ENCODE results near the gene PXK. TPM values are rescaled to one million over a fixed set of nuclear protein-coding genes. Genes with fewer than 3 reads are reported as not detected.
"Not testable (repeated sequence)": the region's sequence is repeated elsewhere in the genome, so short reads cannot be mapped to it uniquely, and the experiment has no call there.

Gene PXK
- 29.5 and 31.3 TPM in 2 replicates for total RNA-seq
- polyA plus RNA-seq, result 37.8 and 38.7 TPM in 2 replicates

DNA sequence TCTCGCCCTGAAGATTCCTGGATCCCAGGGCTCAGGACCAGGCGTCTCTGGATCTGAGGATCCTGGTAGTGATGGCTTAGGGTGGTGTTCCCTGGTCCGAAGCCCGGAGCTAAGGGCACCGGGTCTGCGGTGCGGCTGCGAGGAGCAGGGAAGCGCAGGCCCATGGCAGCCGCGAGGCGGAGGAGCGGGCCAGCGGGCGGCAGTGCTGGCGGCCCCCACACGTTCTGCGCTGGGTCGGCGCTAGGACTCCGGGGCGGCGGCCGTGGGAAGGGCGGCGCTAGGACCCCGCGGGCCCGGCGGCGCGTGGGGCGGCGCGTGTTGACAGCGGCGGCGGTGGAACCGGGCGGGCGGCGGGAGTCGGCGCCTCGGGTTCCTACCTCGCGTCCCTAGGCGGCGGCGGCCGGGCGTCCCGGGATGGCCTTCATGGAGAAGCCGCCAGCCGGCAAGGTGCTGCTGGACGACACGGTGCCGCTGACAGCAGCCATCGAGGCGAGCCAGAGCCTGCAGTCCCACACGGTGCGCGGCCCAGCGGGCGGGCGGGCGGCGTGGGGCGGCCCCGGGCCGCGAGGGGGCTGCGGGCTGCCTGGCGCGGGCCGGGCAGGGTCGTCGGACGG lies at the start of gene PXK:
TSS of gene PXK (plus strand) at position 318 of the 614 bp plus-strand sequence. CDS start at position 415, 97 bp downstream.
- Histone ChIP-seq H3K4me2 (peak within 1 kb of the TSS; percentile 93), H3K27me3 (no peaks in the 10 kb centered on the region), H3K9me3 (ENCODE audit: low read depth) (no peaks in the 10 kb centered on the region), H3K27ac (peak within 1 kb of the TSS; percentile 10), H4K20me1 (ENCODE audit: insufficient read depth, poor library complexity, severe bottlenecking) (no peaks in the 10 kb centered on the region), H2AFZ (peak within 1 kb of the TSS; percentile 53), H3K36me3 (replicated peaks; ENCODE audit: insufficient read depth, low read depth) (no peaks in the 10 kb centered on the region), H3K79me2 (peaks cover 25% of the 10 kb centered on the region), H3K4me1 (ENCODE audit: insufficient read depth) (peaks cover 8% of the 10 kb centered on the region), H3K9me2 (replicated peaks; ENCODE audit: insufficient read depth) (no peaks in the 10 kb centered on the region), H3K4me3 (peak within 1 kb of the TSS; percentile 94)
- peak; percentile 88 for DNase-seq (ENCODE audit: low spot score)
- TF ChIP-seq EZH2phosphoT487 (IDR thresholded peaks at IDR 0.05; ENCODE audit: low read depth, severe bottlenecking, unreplicated experiment) (no peak), EZH2 (IDR thresholded peaks at IDR 0.05; ENCODE audit: borderline replicate concordance) (no peak)
- WGBS (ENCODE audit: low lambda C conversion rate, missing lambda C conversion rate), result 2% methylated on average over 36 of the region's 79 CpGs

- no peaks in the 10 kb centered on the region for H3K9me2 ChIP-seq (replicated peaks; ENCODE audit: insufficient read depth)
- H3K4me2 ChIP-seq, result no peak overlapping the region
- 80% methylated on average over 7 of the region's 7 CpGs for WGBS (ENCODE audit: low lambda C conversion rate, missing lambda C conversion rate)
- no peaks in the 10 kb centered on the region for H3K4me1 ChIP-seq (ENCODE audit: insufficient read depth)
- no peak for TF ChIP-seq EZH2phosphoT487 (IDR thresholded peaks at IDR 0.05; ENCODE audit: low read depth, severe bottlenecking, unreplicated experiment)
- no peak for TF ChIP-seq EZH2 (IDR thresholded peaks at IDR 0.05; ENCODE audit: borderline replicate concordance)
- TF ChIP-seq, protein P1, sequence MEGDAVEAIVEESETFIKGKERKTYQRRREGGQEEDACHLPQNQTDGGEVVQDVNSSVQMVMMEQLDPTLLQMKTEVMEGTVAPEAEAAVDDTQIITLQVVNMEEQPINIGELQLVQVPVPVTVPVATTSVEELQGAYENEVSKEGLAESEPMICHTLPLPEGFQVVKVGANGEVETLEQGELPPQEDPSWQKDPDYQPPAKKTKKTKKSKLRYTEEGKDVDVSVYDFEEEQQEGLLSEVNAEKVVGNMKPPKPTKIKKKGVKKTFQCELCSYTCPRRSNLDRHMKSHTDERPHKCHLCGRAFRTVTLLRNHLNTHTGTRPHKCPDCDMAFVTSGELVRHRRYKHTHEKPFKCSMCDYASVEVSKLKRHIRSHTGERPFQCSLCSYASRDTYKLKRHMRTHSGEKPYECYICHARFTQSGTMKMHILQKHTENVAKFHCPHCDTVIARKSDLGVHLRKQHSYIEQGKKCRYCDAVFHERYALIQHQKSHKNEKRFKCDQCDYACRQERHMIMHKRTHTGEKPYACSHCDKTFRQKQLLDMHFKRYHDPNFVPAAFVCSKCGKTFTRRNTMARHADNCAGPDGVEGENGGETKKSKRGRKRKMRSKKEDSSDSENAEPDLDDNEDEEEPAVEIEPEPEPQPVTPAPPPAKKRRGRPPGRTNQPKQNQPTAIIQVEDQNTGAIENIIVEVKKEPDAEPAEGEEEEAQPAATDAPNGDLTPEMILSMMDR (IDR thresholded peaks at IDR 0.05; ENCODE audit: poor library complexity), result no peak
- no peak for DNase-seq (ENCODE audit: low spot score)
- H3K36me3 ChIP-seq (replicated peaks; ENCODE audit: insufficient read depth, low read depth), result no peaks in the 10 kb centered on the region
- H3K27ac ChIP-seq, result no peak overlapping the region
- no peaks in the 10 kb centered on the region for H3K27me3 ChIP-seq
- H2AFZ ChIP-seq, result no peak overlapping the region
- H3K79me2 ChIP-seq, result no peaks in the 10 kb centered on the region
- no peaks in the 10 kb centered on the region for H4K20me1 ChIP-seq (ENCODE audit: insufficient read depth, poor library complexity, severe bottlenecking)
- no peak overlapping the region for H3K4me3 ChIP-seq
- H3K9me3 ChIP-seq (ENCODE audit: low read depth), result no peaks in the 10 kb centered on the region
Observed at GRCh38 chr3:58285334-58285733, 47.4 kb upstream of the PXK start.

DNA sequence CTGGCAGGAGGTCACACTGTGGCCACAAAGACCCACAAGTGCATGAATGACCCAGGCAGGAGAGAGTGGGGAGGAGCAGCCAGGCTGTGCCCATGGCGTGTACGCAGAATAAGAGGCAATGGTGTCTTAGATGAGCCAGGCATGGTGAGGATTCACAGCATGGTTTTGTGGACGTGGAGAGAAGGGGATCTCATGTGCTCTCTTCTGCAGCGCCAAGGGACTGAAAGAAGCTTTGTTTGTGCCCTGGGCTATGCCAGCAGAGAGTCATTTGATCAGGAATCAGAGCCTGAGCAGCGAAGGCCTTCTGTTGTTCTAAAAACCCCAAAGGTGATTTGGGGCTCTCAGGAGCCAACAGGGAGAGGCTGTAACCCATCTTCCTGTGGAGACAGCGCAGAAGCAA lies 45.3 kb upstream of the PXK start:
- Histone ChIP-seq H3K27me3 (no peaks in the 10 kb centered on the region), H3K36me3 (replicated peaks; ENCODE audit: insufficient read depth, low read depth) (no peaks in the 10 kb centered on the region), H3K4me2 (no peak overlapping the region), H4K20me1 (ENCODE audit: insufficient read depth, poor library complexity, severe bottlenecking) (no peaks in the 10 kb centered on the region), H3K4me3 (no peak overlapping the region), H3K4me1 (ENCODE audit: insufficient read depth) (no peaks in the 10 kb centered on the region), H2AFZ (no peak overlapping the region), H3K79me2 (no peaks in the 10 kb centered on the region), H3K27ac (no peak overlapping the region), H3K9me3 (ENCODE audit: low read depth) (no peaks in the 10 kb centered on the region), H3K9me2 (replicated peaks; ENCODE audit: insufficient read depth) (no peaks in the 10 kb centered on the region)
- no peak for TF ChIP-seq EZH2phosphoT487 (IDR thresholded peaks at IDR 0.05; ENCODE audit: low read depth, severe bottlenecking, unreplicated experiment)
- TF ChIP-seq, protein P1 (IDR thresholded peaks at IDR 0.05; ENCODE audit: poor library complexity), result no peak
- TF ChIP-seq EZH2 (IDR thresholded peaks at IDR 0.05; ENCODE audit: borderline replicate concordance), result no peak
- 90% methylated on average over 6 of the region's 6 CpGs for WGBS (ENCODE audit: low lambda C conversion rate, missing lambda C conversion rate)
- no peak for DNase-seq (ENCODE audit: low spot score)

GRCh38 chr3:58288011-58288728 lies 44.5 kb upstream of the PXK start:
- Histone ChIP-seq H3K27ac (no peak overlapping the region), H3K4me2 (no peak overlapping the region), H3K9me2 (replicated peaks; ENCODE audit: insufficient read depth) (no peaks in the 10 kb centered on the region), H3K4me1 (ENCODE audit: insufficient read depth) (no peaks in the 10 kb centered on the region), H3K27me3 (no peaks in the 10 kb centered on the region), H2AFZ (no peak overlapping the region), H4K20me1 (ENCODE audit: insufficient read depth, poor library complexity, severe bottlenecking) (no peaks in the 10 kb centered on the region), H3K4me3 (no peak overlapping the region), H3K9me3 (ENCODE audit: low read depth) (no peaks in the 10 kb centered on the region), H3K36me3 (replicated peaks; ENCODE audit: insufficient read depth, low read depth) (no peaks in the 10 kb centered on the region), H3K79me2 (no peaks in the 10 kb centered on the region)
- WGBS (ENCODE audit: low lambda C conversion rate, missing lambda C conversion rate), result 90% methylated on average over 4 of the region's 4 CpGs
- TF ChIP-seq, protein P1 (IDR thresholded peaks at IDR 0.05; ENCODE audit: poor library complexity), result no peak
- TF ChIP-seq EZH2 (IDR thresholded peaks at IDR 0.05; ENCODE audit: borderline replicate concordance) (no peak), EZH2phosphoT487 (IDR thresholded peaks at IDR 0.05; ENCODE audit: low read depth, severe bottlenecking, unreplicated experiment) (no peak)
- DNase-seq (ENCODE audit: low spot score), result no peak

GRCh38 chr3:58288964-58289613 lies 43.6 kb upstream of the PXK start:
- not testable (repeated sequence) for H3K9me3 ChIP-seq (ENCODE audit: low read depth); H3K79me2 ChIP-seq; H3K4me3 ChIP-seq; H2AFZ ChIP-seq; H4K20me1 ChIP-seq (ENCODE audit: insufficient read depth, poor library complexity, severe bottlenecking); H3K9me2 ChIP-seq (replicated peaks; ENCODE audit: insufficient read depth); H3K27ac ChIP-seq; H3K4me2 ChIP-seq; H3K27me3 ChIP-seq; DNase-seq (ENCODE audit: low spot score); H3K36me3 ChIP-seq (replicated peaks; ENCODE audit: insufficient read depth, low read depth); H3K4me1 ChIP-seq (ENCODE audit: insufficient read depth)
- WGBS (ENCODE audit: low lambda C conversion rate, missing lambda C conversion rate), result 82% methylated on average over 4 of the region's 4 CpGs

Measured in hepatocyte (in vitro differentiated cells).